ENCODE measurements around the gene PREX1. TPM values are rescaled to one million over a fixed set of nuclear protein-coding genes. Genes with fewer than 3 reads are reported as not detected.

PREX1 gene
- total and polyA plus RNA-seq, 2 of the 4 experiments (the other 2 are of a cell fraction): 0.67 to 0.72 TPM

GRCh38 chr20:48672324-48672723 is 155.5 kb downstream of the PREX1 start:
- dilution Hi-C loops (cut with HindIII; ENCODE audit: low sequenced_read_pairs, unreplicated experiment) (no loop called here), in situ Hi-C loops (cut with MboI; ENCODE audit: low sequenced_read_pairs) (no loop called here), intact Hi-C loops (cut with micrococcal nuclease) (no loop called here)
- Histone ChIP-seq H3K4me1 (ENCODE audit: control insufficient read depth, insufficient read depth, low read length) (peaks cover 5% of the 10 kb centered on the region; the same call in 1 of the 2 replicates), H3K79me1 (ENCODE audit: low read depth in 1 of 2, low read length in 2 of 2) (no peaks in the 10 kb centered on the region), H3K56ac (ENCODE audit: extremely low read depth, insufficient read depth, low read length) (no peak overlapping the region), H4K91ac (ENCODE audit: insufficient read depth, low read depth, low read length) (no peak overlapping the region), H3K9me3 (ENCODE audit: control insufficient read depth, insufficient read depth, low read length) (no peaks in the 10 kb centered on the region), H3K23ac (ENCODE audit: low read depth, low read length) (no peak overlapping the region), H3K27me3 (ENCODE audit: control insufficient read depth, insufficient read depth, low read length) (peaks cover 5% of the 10 kb centered on the region; the same call in 1 of the 2 replicates), H4K8ac (ENCODE audit: low read depth in 2 of 2, low read length in 2 of 2) (no peak overlapping the region), H3K27ac (ENCODE audit: insufficient read depth, low read length) (no peak overlapping the region), H3K36me3 (ENCODE audit: control insufficient read depth, insufficient read depth, low read length) (no peaks in the 10 kb centered on the region), H2BK20ac (ENCODE audit: low read depth, low read length) (no peak overlapping the region), H2AFZ (replicated peaks; ENCODE audit: low read length, poor library complexity) (no peak overlapping the region), H4K20me1 (ENCODE audit: insufficient read depth, low read length) (no peaks in the 10 kb centered on the region), H3K4ac (ENCODE audit: low read depth, low read length) (no peak overlapping the region), H2BK5ac (ENCODE audit: low read depth, low read length, poor library complexity, severe bottlenecking) (no peak overlapping the region), H4K5ac (ENCODE audit: low read depth, low read length) (no peak overlapping the region), H3K9ac (ENCODE audit: low read depth, low read length) (no peak overlapping the region), H2BK120ac (ENCODE audit: low read depth, low read length) (no peak overlapping the region), H3K4me2 (ENCODE audit: low read depth, low read length) (no peak overlapping the region), H3K14ac (replicated peaks; ENCODE audit: low read depth, low read length) (no peak overlapping the region), H2BK15ac (ENCODE audit: low read depth, low read length) (no peak overlapping the region), H3K4me3 (ENCODE audit: insufficient read depth, low read depth, low read length) (no peak overlapping the region), H2AK9ac (replicated peaks; ENCODE audit: low read depth, low read length, poor library complexity) (no peak overlapping the region), H3K9me1 (ENCODE audit: insufficient read depth, low read length) (no peaks in the 10 kb centered on the region), H3K18ac (ENCODE audit: low read depth, low read length) (no peak overlapping the region), H2AK5ac (ENCODE audit: low read depth, low read length) (no peak overlapping the region)
- ChIA-PET CTCF (no interaction called here), POLR2A (ENCODE audit: unreplicated experiment) (no interaction called here)
- no TSS peak for BruUV-seq (replicated peaks)
- no peak for TF ChIP-seq SMC3 (IDR thresholded peaks at IDR 0.05; ENCODE audit: low read depth, low read length)
- TF ChIP-seq BHLHE40 (IDR thresholded peaks at IDR 0.05; ENCODE audit: low read depth, low read length): no peak
- WGBS, 2 experiments (ENCODE audit: extremely low coverage in 2 of 2, insufficient read length in 1 of 2): no CpG with 5 or more reads among the region's 8 CpGs
- DNase-seq: no peak
- no peak for ATAC-seq (ENCODE audit: low read depth)
